Stimulated activated CD8-positive, alpha-beta memory T cell treated with anti-CD3 and anti-CD28 coated beads, Interleukin-7, amount 100 ng/mL, for 24 hours (primary cell): Measurements from ENCODE around the gene HTATIP2.
A peak's percentile ranks its signal among the peaks of the same experiment; 100 is the strongest.
"Not testable (repeated sequence)": the region's sequence is repeated elsewhere in the genome, so short reads cannot be mapped to it uniquely, and the experiment has no call there.

Source experiments
- DNase-seq: peaks from one replicate; pipeline ENCODE4 v3.0.0-alpha.2; 2020; ENCODE audit warnings: low read depth

The HTATIP2 gene

GRCh38 chr11:20363500-20364340 is at the start of gene HTATIP2:
TSS of gene HTATIP2 (plus strand) at chr11:20363714. CDS start at chr11:20364238, 524 bp downstream.
- peak; percentile 43 for DNase-seq

- DNase-seq, result no peak
Observed at GRCh38 chr11:20315800-20316199, 47.7 kb upstream of the HTATIP2 start.

GRCh38 chr11:20321177-20321576 is 42.3 kb upstream of the HTATIP2 start:
- DNase-seq, result no peak

- DNase-seq, result no peak
Observed at GRCh38 chr11:20327377-20327935, 36.1 kb upstream of the HTATIP2 start.

GRCh38 chr11:20336056-20336455 is 27.5 kb upstream of the HTATIP2 start:
- DNase-seq, result no peak

GRCh38 chr11:20337526-20338154 is 25.9 kb upstream of the HTATIP2 start:
- no peak for DNase-seq

GRCh38 chr11:20342347-20343141 is 21.0 kb upstream of the HTATIP2 start:
- DNase-seq, result no peak

- DNase-seq, result no peak
Observed at GRCh38 chr11:20351136-20351535, 12.4 kb upstream of the HTATIP2 start.

GRCh38 chr11:20351751-20352262 is 11.7 kb upstream of the HTATIP2 start:
- no peak for DNase-seq

GRCh38 chr11:20353829-20354434 is 9.6 kb upstream of the HTATIP2 start:
- DNase-seq, result no peak

GRCh38 chr11:20355221-20356219 is 8.0 kb upstream of the HTATIP2 start:
- no peak for DNase-seq

- DNase-seq, result no peak
Observed at GRCh38 chr11:20357150-20357549, 6.4 kb upstream of the HTATIP2 start.

- no peak for DNase-seq
Observed at GRCh38 chr11:20360650-20361049, 2.9 kb upstream of the HTATIP2 start.

GRCh38 chr11:20362481-20362880 is 1.0 kb upstream of the HTATIP2 start:
- DNase-seq, result no peak

GRCh38 chr11:20363149-20363499 is 390 bp upstream of the HTATIP2 start:
- DNase-seq, result no peak

- no peak for DNase-seq
Observed at GRCh38 chr11:20364341-20364792, 853 bp downstream of the HTATIP2 start.

- not testable (repeated sequence) for DNase-seq
Observed at GRCh38 chr11:20365465-20365864, 2.0 kb downstream of the HTATIP2 start.

GRCh38 chr11:20367313-20367948 is 3.9 kb downstream of the HTATIP2 start:
- DNase-seq, result peak; percentile 44

GRCh38 chr11:20368438-20368837 is 4.9 kb downstream of the HTATIP2 start:
- no peak for DNase-seq

GRCh38 chr11:20369826-20370225 is 6.3 kb downstream of the HTATIP2 start:
- DNase-seq, result no peak
